SIG-M5 treated with dmso at 0.1 percent for 504 hours (cell line): ENCODE data around the gene GCNT4.

Source experiments
- DNase-seq: peaks from one replicate; lab custom pipeline; 2025; ENCODE audit not compliant: unreplicated experiment; lab: John Stamatoyannopoulos, UW

Gene GCNT4

GRCh38 chr5:75018805-75019587, 33.4 kb downstream of the GCNT4 start:
- DNase-seq: no peak

- no peak for DNase-seq
Observed at GRCh38 chr5:75017971-75018370, 34.4 kb downstream of the GCNT4 start.

- no peak for DNase-seq
Observed at GRCh38 chr5:75016896-75017295, 35.5 kb downstream of the GCNT4 start.

GRCh38 chr5:75012748-75013147, 39.6 kb downstream of the GCNT4 start:
- DNase-seq: no peak

- DNase-seq: no peak
Observed at GRCh38 chr5:75010838-75011237, 41.5 kb downstream of the GCNT4 start.

DNA sequence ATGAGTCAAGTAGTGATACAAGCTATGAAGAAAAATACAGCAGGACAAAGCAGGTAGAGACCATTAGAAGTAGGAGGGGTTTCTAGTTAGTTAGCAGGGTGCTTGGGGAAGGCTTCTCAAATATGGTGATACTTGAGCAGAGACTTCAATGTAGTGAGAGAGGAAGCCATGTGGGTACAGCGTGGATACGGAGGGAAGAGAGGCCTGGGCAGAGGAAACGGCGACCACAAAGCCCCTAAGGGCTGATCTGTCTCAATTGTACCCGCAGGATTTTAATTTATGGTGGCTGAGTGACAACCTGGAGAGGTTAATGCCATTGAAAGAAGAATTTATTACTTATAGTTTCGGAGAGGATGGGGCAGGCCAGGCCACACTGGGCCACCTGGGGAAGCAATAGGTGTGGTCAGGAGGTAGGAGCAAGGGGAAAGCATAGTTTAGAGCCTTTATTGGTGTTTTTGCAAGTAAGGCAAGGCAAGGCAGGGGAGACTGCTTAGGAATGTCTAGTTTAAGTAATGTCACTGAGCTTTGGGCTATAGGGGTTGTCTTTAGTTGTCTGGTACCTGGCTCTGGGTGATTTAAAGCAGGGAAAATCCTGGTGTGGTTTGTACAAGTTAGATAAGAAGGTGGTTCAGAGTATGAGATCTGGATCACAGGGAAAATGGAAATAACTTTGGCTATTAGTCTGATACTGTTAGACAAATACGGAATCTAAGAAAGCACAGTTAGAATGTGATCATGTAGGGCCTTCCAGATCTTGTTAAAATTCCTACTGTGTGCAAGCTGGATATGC, 42.6 kb downstream of the GCNT4 start:
- DNase-seq: no peak

DNA sequence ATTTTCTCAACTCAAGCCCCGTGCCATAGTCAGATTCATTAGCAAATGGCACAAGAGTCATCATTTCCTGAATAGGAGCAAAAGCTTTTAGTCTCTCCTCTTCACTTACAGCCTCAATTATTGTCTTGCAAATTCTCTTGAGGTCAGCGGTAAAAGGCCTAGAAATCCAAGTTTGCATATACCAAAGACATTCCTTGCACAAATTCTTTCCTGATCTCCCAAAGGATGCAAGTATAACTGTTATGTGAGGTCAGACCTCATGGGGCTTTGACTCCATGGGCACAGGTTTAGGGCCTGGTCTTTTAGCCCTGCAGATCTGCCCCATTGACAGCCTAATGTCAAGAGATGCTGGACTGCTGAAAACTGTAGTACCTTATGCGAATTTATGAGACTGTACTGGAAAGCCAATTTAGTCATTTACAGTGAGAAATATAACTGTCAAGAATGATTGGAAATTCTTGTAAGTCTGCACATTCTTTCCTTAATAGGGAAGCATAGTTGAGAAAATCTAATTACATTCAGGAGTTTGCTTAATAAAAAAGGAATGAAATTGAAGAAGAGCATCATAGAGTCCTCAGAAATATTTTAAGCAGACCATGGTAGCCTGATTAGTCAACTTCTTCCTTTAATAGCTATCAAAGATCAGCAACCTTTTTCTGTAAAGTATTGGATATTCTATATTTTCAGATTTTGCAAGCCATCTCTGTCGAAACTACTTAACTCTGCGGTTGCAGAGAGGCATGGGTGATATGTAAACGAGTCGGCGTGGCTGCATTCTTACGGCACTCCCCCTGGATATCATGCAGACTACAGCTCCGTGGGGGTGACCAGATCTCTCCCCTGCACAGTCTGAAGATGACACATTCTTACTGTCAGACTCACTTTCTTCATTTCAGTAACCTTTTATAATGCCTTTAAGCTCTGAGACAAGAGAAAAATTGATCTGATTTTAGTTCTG, 45.2 kb downstream of the GCNT4 start:
- DNase-seq: no peak

GRCh38 chr5:75005561-75005960, 46.8 kb downstream of the GCNT4 start:
- DNase-seq: no peak
